IMR-90 (cell line): Measurements from ENCODE around the gene CREBL2. TPM values are rescaled to one million over a fixed set of nuclear protein-coding genes. Genes with fewer than 3 reads are reported as not detected.

Experiments
- ATAC-seq: fragments of 200-7000 bp; cut with Tn5 transposase; 2 replicates; pipeline ENCODE4 v1.9.1; 2020; ENCODE audit warnings: low read depth, mild to moderate bottlenecking, moderate library complexity
- BruUV-seq: library from RNA; stranded (reverse); fragments of 400-500 nt; replicated peaks from 2 replicates; lab custom pipeline; 2021; lab: Mats Ljungman, UMichigan
- CTCF ChIA-PET: fragments of 300-600 bp; formaldehyde crosslinking; extraction: SDS; loops from one replicate; lab custom pipeline; 2021; ENCODE audit warnings: antibody characterized with exemption; lab: Yijun Ruan, JAX
- POLR2A ChIA-PET: fragments of 300-600 bp; sonication (Branson Sonifier 250); formaldehyde crosslinking; loops from one replicate; lab custom pipeline; 2022; ENCODE audit warnings: antibody characterized with exemption; ENCODE audit not compliant: unreplicated experiment; lab: Charles Lee
- DNase-seq: peaks from one replicate; pipeline ENCODE4 v3.0.0; 2013
- H2AFZ ChIP-seq: replicated peaks from 2 replicates; pipeline ENCODE3; 2013; ENCODE audit warnings: low read length, mild to moderate bottlenecking; ENCODE audit not compliant: poor library complexity
- H2AK5ac ChIP-seq: 2 replicates; pipeline ENCODE4 v1.6.1; 2013; ENCODE audit warnings: low read depth, low read length, inconsistent platforms
- H2AK9ac ChIP-seq: replicated peaks from 2 replicates; pipeline ENCODE3; 2013; ENCODE audit warnings: mild to moderate bottlenecking, low read depth, low read length, moderate library complexity; ENCODE audit not compliant: poor library complexity
- H2BK120ac ChIP-seq: 2 replicates; pipeline ENCODE4 v1.6.1; 2013; ENCODE audit warnings: low read depth, low read length, inconsistent platforms
- H2BK15ac ChIP-seq: 3 replicates; pipeline ENCODE4 v1.6.1; 2013; ENCODE audit warnings: low read depth, low read length, inconsistent platforms
- H2BK20ac ChIP-seq: 2 replicates; pipeline ENCODE4 v1.6.1; 2013; ENCODE audit warnings: low read depth, mild to moderate bottlenecking, inconsistent platforms, low read length, moderate library complexity
- H2BK5ac ChIP-seq: 2 replicates; pipeline ENCODE4 v1.6.1; 2013; ENCODE audit warnings: mild to moderate bottlenecking, low read depth, low read length, inconsistent platforms; ENCODE audit not compliant: poor library complexity, severe bottlenecking
- H3K14ac ChIP-seq: replicated peaks from 2 replicates; pipeline ENCODE4 v1.6.1; 2013; ENCODE audit warnings: low read depth, low read length, inconsistent platforms
- H3K18ac ChIP-seq: 2 replicates; pipeline ENCODE4 v1.6.1; 2013; ENCODE audit warnings: low read depth, low read length, control low read depth
- H3K23ac ChIP-seq: 2 replicates; pipeline ENCODE4 v1.6.1; 2013; ENCODE audit warnings: low read depth, low read length, inconsistent platforms
- H3K27ac ChIP-seq: 2 replicates; pipeline ENCODE4 v1.5.1; 2013; ENCODE audit warnings: mild to moderate bottlenecking, control low read depth, low read length; ENCODE audit not compliant: insufficient read depth
- H3K27me3 ChIP-seq: 2 replicates; pipeline ENCODE4 v1.6.1; 2013; ENCODE audit warnings: low read length; ENCODE audit not compliant: control insufficient read depth, insufficient read depth
- H3K36me3 ChIP-seq: 2 replicates; pipeline ENCODE4 v1.6.1; 2013; ENCODE audit warnings: low read length, mixed read lengths; ENCODE audit not compliant: control insufficient read depth, insufficient read depth
- H3K4ac ChIP-seq: 2 replicates; pipeline ENCODE4 v1.6.1; 2013; ENCODE audit warnings: low read depth, low read length, inconsistent platforms
- H3K4me1 ChIP-seq: 2 replicates; pipeline ENCODE4 v1.6.1; 2013; ENCODE audit warnings: low read length, mixed read lengths; ENCODE audit not compliant: control insufficient read depth, insufficient read depth
- H3K4me2 ChIP-seq: 2 replicates; pipeline ENCODE4 v1.6.1; 2013; ENCODE audit warnings: low read depth, mild to moderate bottlenecking, control low read depth, low read length, moderate library complexity
- H3K4me3 ChIP-seq: 2 replicates; pipeline ENCODE4 v1.5.1; 2013; ENCODE audit warnings: low read depth, mild to moderate bottlenecking, control low read depth, low read length, moderate library complexity; ENCODE audit not compliant: insufficient read depth
- H3K56ac ChIP-seq: 2 replicates; pipeline ENCODE4 v1.6.1; 2013; ENCODE audit warnings: low read length, inconsistent platforms; ENCODE audit not compliant: insufficient read depth; ENCODE audit errors: extremely low read depth
- H3K79me1 ChIP-seq, 2 experiments: 2 replicates each; pipeline ENCODE4 v1.6.1; 2013; ENCODE audit warnings: low read length in 2 of 2, inconsistent platforms in 1 of 2, low read depth in 1 of 2
- H3K9ac ChIP-seq: 2 replicates; pipeline ENCODE4 v1.6.1; 2013; ENCODE audit warnings: low read depth, low read length, control low read depth
- H3K9me1 ChIP-seq: 2 replicates; pipeline ENCODE4 v1.6.1; 2013; ENCODE audit warnings: low read length, inconsistent platforms; ENCODE audit not compliant: insufficient read depth
- H3K9me3 ChIP-seq: 2 replicates; pipeline ENCODE4 v1.6.1; 2013; ENCODE audit warnings: low read length; ENCODE audit not compliant: control insufficient read depth, insufficient read depth
- H4K20me1 ChIP-seq: 2 replicates; pipeline ENCODE4 v1.6.1; 2013; ENCODE audit warnings: low read length, inconsistent platforms; ENCODE audit not compliant: insufficient read depth
- H4K5ac ChIP-seq: 2 replicates; pipeline ENCODE4 v1.6.1; 2013; ENCODE audit warnings: mild to moderate bottlenecking, low read depth, low read length, control low read depth
- H4K8ac ChIP-seq, 2 experiments: 2 replicates each; pipeline ENCODE4 v1.6.1; 2013; ENCODE audit warnings: low read depth in 2 of 2, low read length in 2 of 2, control low read depth in 1 of 2, inconsistent platforms in 1 of 2
- H4K91ac ChIP-seq: 2 replicates; pipeline ENCODE4 v1.6.1; 2013; ENCODE audit warnings: low read depth, low read length, inconsistent platforms; ENCODE audit not compliant: insufficient read depth
- BHLHE40 ChIP-seq: fragments of 150-350 bp; IDR thresholded peaks from 2 replicates; pipeline ENCODE4 v1.6.1; 2016; ENCODE audit warnings: mild to moderate bottlenecking, low read depth, low read length
- CHD1 ChIP-seq: IDR thresholded peaks from 2 replicates; pipeline ENCODE4 v1.6.1; 2012; ENCODE audit warnings: low read depth, low read length, improper control_type of control experiment
- FOS ChIP-seq: fragments of 150-350 bp; IDR thresholded peaks from 2 replicates; pipeline ENCODE4 v1.6.1; 2016; ENCODE audit warnings: low read depth, low read length
- MAFK ChIP-seq: IDR thresholded peaks from 2 replicates; pipeline ENCODE4 v1.6.1; 2012; ENCODE audit warnings: low read depth, low read length, improper control_type of control experiment
- MAZ ChIP-seq: IDR thresholded peaks from 2 replicates; pipeline ENCODE4 v1.6.1; 2012; ENCODE audit warnings: low read depth, mild to moderate bottlenecking, low read length, improper control_type of control experiment, moderate library complexity, borderline replicate concordance
- MXI1 ChIP-seq: IDR thresholded peaks from 2 replicates; pipeline ENCODE4 v1.6.1; 2012; ENCODE audit warnings: low read depth, mild to moderate bottlenecking, low read length, moderate library complexity, borderline replicate concordance
- NFE2L2 ChIP-seq: fragments of 150-350 bp; IDR thresholded peaks from 2 replicates; pipeline ENCODE4 v1.6.1; 2016; ENCODE audit warnings: low read depth, mild to moderate bottlenecking, low read length
- POLR2A ChIP-seq: IDR thresholded peaks from 2 replicates; pipeline ENCODE4 v1.6.1; 2012; ENCODE audit warnings: mild to moderate bottlenecking, low read depth, low read length
- RAD21 ChIP-seq: IDR thresholded peaks from 2 replicates; pipeline ENCODE4 v1.6.1; 2012; ENCODE audit warnings: low read length, improper control_type of control experiment
- RCOR1 ChIP-seq: IDR thresholded peaks from 2 replicates; pipeline ENCODE4 v1.6.1; 2012; ENCODE audit warnings: mild to moderate bottlenecking, low read length, improper control_type of control experiment; ENCODE audit not compliant: insufficient replicate concordance
- RFX5 ChIP-seq: IDR thresholded peaks from 2 replicates; pipeline ENCODE4 v1.8.0; 2012; ENCODE audit warnings: low read depth, mild to moderate bottlenecking, low read length, moderate library complexity
- SMC3 ChIP-seq: fragments of 150-350 bp; IDR thresholded peaks from 2 replicates; pipeline ENCODE4 v1.6.1; 2016; ENCODE audit warnings: low read depth, mild to moderate bottlenecking, antibody characterized with exemption, low read length, moderate library complexity
- WGBS, 2 experiments: methylation state at CpG; one replicate each; pipeline versions ENCODE4 v1.1.5 to v1.1.7; 2013; ENCODE audit warnings: missing lambda C conversion rate in 2 of 2; ENCODE audit not compliant: insufficient read length in 1 of 2; ENCODE audit errors: extremely low coverage in 2 of 2; 5-methylcytosine and 5-hydroxymethylcytosine counted together
- dilution Hi-C: fragments of 300-500 bp; cut with HindIII; formaldehyde crosslinking; loops from one replicate; pipeline ENCODE4 v1.14.3; 2018; ENCODE audit warnings: low sequenced_read_pairs; ENCODE audit not compliant: unreplicated experiment
- in situ Hi-C: fragments of 300-500 bp; cut with MboI; formaldehyde crosslinking; loops from 3 replicates; pipeline ENCODE4 v1.14.3; 2019; ENCODE audit warnings: low sequenced_read_pairs, inconsistent platforms, mixed read lengths
- intact Hi-C: fragments of 100-400 bp; cut with micrococcal nuclease; formaldehyde crosslinking; loops from 2 replicates; pipeline ENCODE4 v1.10.0; 2022
- polyA plus RNA-seq, 3 experiments: library from polyadenylated mRNA; depleted of rRNA; stranded (reverse); fragments of >200 nt; gene quantifications; 2 replicates each; pipeline ENCODE4 v1.2.3, GENCODE V29; 2012; ENCODE audit warnings: low replicate concordance in 1 of 3
- total RNA-seq: library from RNA; depleted of rRNA; stranded (reverse); fragments of >200 nt; gene quantifications from 2 replicates; pipeline ENCODE4 v1.2.3, GENCODE V29; 2012
- TF ChIP-seq, protein P1 (sequence below): conservative IDR thresholded peaks from 2 replicates; pipeline ENCODE4 v1.5.1; 2012; ENCODE audit warnings: mild to moderate bottlenecking, low read depth, low read length, improper control_type of control experiment
- TF ChIP-seq, protein P2 (sequence below): fragments of 150-350 bp; IDR thresholded peaks from 2 replicates; pipeline ENCODE4 v1.6.1; 2017; ENCODE audit warnings: mild to moderate bottlenecking, antibody characterized with exemption, low read length, low read depth
- TF ChIP-seq, protein P3 (sequence below): fragments of 150-350 bp; IDR thresholded peaks from 2 replicates; pipeline ENCODE4 v1.6.1; 2016; ENCODE audit warnings: low read depth, mild to moderate bottlenecking, low read length, moderate library complexity, borderline replicate concordance

Gene CREBL2
- total and polyA plus RNA-seq, 2 of the 4 experiments (the other 2 are of a cell fraction): 11.5 to 19.0 TPM

DNA sequence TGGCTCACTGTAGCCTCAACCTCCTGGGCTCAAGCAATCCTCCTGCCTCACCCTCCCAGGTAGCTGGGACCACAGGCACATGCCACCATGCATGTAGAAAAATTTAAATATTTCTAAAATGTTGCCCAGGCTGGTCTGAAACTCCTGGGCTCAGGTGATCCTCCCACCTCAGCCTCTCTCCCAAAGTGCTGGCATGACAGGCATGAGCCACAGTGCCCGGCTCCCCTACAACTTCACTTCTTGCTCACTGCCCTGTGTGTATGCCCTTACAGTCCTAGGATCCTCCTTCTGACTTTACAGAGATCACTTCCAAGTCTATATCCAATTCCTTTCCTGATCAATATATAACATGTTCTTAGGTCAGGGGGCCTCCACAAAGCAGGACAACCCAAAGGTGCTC lies 23.8 kb upstream of the CREBL2 start:
- Histone ChIP-seq H2AK9ac (no peak overlapping the region), H2BK20ac (no peak overlapping the region), H3K4me2 (no peak overlapping the region), H3K18ac (no peak overlapping the region), H2BK5ac (no peak overlapping the region), H3K9me1 (no peaks in the 10 kb centered on the region; the same call in 1 of the 2 replicates), H3K4me3 (no peak overlapping the region), H3K23ac (no peak overlapping the region), H3K79me1 (no peaks in the 10 kb centered on the region), H3K9ac (no peak overlapping the region), H3K27ac (no peak overlapping the region), H3K36me3 (no peaks in the 10 kb centered on the region), H3K27me3 (peaks cover 17% of the 10 kb centered on the region), H2AFZ (no peak overlapping the region), H4K91ac (no peak overlapping the region), H2BK120ac (no peak overlapping the region), H2BK15ac (no peak overlapping the region), H3K4me1 (peaks cover 2% of the 10 kb centered on the region; the same call in 1 of the 2 replicates), H4K5ac (no peak overlapping the region), H3K9me3 (no peaks in the 10 kb centered on the region), H4K8ac (no peak overlapping the region), H4K20me1 (no peaks in the 10 kb centered on the region), H3K4ac (no peak overlapping the region), H3K14ac (no peak overlapping the region), H2AK5ac (no peak overlapping the region), H3K56ac (no peak overlapping the region)
- POLR2A ChIA-PET: no interaction called here
- WGBS, 2 experiments: no CpG with 5 or more reads among the region's 1 CpG
- BruUV-seq: no TSS peak
- in situ Hi-C loops (no loop called here), dilution Hi-C loops (no loop called here), intact Hi-C loops (no loop called here)
- ATAC-seq: no peak
- CTCF ChIA-PET: interaction anchor here (0.6 kb wide), 1 partner anchor 218 kb away, joined by 4 read pairs; no protein-coding TSS in a partner anchor
- TF ChIP-seq RAD21 (no peak), RCOR1 (no peak), CHD1 (no peak), BHLHE40 (no peak), MAFK (no peak), MXI1 (no peak), FOS (no peak), SMC3 (no peak), NFE2L2 (no peak), POLR2A (no peak), MAZ (no peak), RFX5 (no peak)
- TF ChIP-seq, protein P1, sequence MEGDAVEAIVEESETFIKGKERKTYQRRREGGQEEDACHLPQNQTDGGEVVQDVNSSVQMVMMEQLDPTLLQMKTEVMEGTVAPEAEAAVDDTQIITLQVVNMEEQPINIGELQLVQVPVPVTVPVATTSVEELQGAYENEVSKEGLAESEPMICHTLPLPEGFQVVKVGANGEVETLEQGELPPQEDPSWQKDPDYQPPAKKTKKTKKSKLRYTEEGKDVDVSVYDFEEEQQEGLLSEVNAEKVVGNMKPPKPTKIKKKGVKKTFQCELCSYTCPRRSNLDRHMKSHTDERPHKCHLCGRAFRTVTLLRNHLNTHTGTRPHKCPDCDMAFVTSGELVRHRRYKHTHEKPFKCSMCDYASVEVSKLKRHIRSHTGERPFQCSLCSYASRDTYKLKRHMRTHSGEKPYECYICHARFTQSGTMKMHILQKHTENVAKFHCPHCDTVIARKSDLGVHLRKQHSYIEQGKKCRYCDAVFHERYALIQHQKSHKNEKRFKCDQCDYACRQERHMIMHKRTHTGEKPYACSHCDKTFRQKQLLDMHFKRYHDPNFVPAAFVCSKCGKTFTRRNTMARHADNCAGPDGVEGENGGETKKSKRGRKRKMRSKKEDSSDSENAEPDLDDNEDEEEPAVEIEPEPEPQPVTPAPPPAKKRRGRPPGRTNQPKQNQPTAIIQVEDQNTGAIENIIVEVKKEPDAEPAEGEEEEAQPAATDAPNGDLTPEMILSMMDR: no peak
- TF ChIP-seq, protein P2, sequence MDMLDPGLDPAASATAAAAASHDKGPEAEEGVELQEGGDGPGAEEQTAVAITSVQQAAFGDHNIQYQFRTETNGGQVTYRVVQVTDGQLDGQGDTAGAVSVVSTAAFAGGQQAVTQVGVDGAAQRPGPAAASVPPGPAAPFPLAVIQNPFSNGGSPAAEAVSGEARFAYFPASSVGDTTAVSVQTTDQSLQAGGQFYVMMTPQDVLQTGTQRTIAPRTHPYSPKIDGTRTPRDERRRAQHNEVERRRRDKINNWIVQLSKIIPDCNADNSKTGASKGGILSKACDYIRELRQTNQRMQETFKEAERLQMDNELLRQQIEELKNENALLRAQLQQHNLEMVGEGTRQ: no peak
- TF ChIP-seq, protein P3, sequence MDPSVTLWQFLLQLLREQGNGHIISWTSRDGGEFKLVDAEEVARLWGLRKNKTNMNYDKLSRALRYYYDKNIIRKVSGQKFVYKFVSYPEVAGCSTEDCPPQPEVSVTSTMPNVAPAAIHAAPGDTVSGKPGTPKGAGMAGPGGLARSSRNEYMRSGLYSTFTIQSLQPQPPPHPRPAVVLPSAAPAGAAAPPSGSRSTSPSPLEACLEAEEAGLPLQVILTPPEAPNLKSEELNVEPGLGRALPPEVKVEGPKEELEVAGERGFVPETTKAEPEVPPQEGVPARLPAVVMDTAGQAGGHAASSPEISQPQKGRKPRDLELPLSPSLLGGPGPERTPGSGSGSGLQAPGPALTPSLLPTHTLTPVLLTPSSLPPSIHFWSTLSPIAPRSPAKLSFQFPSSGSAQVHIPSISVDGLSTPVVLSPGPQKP: no peak
- no peak for DNase-seq
